ENCODE measurements around the gene UBE2D2.
"Not testable (repeated sequence)": the region's sequence is repeated elsewhere in the genome, so short reads cannot be mapped to it uniquely, and the experiment has no call there.

Gene UBE2D2

DNA sequence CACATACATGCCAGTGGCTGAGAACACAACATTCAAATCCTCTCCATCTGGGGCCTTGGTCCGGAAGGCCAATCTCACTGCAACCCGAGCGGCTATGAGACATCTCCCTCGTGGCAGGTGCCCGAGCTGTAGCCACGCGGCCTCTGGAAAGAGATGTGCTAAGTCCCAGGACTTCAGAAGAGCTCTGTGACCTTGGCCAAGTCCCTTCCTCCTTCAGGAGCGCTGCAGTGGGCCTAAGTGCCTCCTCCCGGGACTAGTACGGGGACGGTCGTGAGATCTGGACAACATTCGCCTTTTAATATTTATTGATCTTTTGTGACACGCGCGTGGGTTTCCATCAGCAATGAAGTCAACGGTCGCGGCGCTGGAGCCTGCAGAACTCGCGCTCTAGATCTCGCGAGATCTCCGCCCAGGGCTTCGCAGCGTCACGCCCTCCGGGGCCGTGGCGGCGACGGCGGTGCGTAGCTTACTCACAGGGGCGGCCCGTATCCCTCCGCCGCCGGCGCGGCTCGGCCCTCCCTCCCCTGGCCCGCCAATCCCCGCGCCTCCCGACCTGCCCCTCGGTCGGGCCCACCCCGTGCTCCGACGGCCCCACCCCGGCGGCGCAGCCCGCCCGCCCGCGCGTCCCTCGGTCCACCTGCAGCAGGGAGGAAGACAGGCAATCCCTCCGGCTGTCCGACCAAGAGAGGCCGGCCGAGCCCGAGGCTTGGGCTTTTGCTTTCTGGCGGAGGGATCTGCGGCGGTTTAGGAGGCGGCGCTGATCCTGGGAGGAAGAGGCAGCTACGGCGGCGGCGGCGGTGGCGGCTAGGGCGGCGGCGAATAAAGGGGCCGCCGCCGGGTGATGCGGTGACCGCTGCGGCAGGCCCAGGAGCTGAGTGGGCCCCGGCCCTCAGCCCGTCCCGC is at the start of gene UBE2D2:
UBE2D2 (plus strand) TSS at position 588 of the 903 bp plus-strand sequence. CDS start 453 bp downstream, outside the sequence.
- DNase-seq, result peak; percentile 98

DNA sequence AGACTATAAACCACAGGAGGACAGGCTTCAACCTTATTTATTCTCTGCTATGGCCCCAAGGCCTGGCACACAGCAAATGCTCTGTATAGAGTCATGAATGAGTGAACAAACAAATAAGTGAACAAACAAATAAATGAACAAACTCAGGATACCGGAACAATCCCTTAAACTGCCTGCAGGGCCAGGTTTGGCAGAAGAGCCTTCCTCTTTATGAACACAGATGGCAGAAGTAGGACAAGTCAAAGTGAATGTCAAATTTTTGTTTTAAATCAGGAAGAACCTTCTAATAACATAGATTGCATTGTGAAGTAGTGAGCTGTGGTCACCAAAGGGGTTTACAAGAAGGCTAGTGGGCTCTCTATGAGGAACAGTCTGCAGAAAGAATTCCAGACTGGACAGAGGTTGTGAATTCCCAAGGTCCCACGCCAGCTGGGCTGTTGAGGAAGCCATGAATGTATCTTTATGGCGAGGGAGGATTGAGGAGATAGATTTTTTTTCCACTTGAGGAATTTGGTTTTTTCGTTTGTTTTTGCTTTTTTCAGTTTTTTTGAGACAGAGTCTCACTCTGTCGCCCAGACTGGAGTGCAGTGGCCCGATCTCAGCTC is 48.3 kb upstream of the UBE2D2 start:
- no peak for DNase-seq

DNA sequence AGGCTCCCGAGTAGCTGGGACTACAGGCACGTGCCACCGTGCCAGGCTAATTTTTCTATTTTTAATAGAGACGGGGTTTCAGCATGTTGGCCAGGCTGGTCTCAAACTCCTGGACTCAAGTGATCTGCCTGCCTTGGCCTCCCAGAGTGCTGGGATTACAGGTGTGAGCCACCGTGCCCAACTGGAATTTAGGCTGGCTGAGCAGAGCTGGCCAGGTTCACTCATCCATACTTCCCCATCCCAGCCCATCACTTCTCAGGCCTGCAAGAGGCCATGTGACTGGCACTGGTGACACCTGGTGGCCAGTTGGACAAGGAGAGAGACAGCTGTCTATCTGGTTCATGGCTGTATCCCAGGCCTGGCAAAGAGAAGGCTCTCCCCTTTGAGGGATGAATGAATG is 47.7 kb upstream of the UBE2D2 start:
- peak; percentile 79 for DNase-seq

DNA sequence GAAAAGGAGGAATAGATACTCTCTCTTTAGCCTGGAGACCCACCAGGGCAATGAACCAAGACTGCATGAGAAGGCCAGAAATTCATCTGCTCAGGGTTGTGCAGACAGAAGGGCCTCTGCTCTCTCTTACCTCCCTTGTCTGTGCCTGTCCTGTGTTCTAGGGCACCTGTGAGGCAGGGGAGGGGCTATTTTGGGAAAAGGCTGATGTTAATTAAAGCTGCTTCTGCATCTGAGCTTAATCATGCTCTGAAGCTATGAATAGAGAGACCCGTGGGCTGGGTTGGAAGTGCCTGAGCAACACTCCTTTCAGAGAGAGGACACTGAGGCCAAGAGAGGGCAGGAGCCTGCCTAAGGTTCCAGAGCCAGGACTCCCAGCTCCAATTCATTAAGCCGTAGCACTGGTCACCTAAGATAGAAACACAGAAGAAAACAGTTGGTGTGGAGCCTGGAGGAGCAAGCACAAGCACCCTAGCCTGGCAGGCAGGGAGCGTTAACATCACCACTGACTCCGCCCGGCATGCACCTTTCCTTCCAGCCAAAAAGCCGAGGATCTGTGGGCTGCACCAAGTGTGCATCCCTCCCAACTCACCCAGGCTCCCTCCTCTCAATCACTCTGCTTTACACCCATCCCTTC is 47.2 kb upstream of the UBE2D2 start:
- DNase-seq, result no peak

DNA sequence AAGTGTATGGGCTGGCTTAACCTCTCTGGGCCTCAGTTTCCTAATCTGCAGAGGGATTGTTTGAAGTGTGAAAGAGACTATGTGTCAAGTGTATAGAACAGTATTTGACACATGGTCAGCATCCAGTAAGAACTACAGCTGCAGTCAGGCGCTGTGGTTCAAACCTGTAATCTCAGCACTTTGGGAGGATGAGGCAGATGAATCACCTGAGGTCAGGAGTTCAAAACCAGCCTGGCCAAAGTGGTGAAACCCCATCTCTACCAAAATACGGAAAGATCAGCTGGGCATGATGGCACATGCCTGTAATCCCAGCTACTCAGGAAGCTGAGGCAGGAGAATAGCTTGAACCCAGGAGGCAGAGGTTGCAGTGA is 46.7 kb upstream of the UBE2D2 start:
- DNase-seq, result no peak

DNA sequence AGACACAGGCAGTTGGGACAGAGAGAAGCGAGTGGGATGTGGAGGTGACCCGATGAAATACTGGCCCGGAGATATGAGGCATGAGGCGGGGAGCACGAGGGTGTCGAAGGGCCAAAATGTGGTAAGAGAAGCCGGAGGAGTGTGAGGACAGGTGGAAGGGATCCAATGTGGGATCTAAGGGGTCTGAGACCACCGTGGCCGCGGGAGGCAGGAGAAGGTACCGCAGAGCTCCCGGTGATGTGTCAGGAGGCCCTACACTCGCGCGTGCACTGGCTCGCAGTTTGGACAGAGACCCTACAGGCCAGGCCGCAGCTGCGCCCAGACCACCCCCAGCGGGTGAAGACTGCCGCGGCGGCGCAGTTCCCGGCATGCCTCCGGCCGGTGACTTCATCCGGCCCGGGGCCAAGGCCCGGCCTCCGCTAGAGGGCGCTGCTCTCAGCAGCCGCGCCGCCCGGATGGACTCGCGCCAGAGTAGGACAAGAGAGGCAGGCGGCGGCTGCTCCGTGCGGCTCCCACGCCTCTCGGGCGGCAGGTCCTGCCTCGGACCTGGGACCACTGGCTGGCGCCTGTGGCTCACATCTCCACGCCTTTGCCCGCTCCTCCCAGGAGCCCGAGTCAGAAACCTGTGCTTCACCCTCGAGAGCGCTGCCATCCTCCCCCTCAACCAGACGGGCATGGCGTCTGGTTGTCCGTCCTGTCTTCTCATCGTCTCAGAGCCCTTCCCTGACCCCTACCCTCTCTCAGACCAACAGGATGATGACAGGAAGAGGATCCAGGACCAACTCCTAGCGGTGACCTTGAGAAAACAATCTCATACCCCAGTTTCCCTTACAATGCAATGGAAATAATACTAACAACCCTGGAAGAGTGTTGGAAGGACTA is 43.2 kb upstream of the UBE2D2 start:
- DNase-seq, result peak; percentile 92

DNA sequence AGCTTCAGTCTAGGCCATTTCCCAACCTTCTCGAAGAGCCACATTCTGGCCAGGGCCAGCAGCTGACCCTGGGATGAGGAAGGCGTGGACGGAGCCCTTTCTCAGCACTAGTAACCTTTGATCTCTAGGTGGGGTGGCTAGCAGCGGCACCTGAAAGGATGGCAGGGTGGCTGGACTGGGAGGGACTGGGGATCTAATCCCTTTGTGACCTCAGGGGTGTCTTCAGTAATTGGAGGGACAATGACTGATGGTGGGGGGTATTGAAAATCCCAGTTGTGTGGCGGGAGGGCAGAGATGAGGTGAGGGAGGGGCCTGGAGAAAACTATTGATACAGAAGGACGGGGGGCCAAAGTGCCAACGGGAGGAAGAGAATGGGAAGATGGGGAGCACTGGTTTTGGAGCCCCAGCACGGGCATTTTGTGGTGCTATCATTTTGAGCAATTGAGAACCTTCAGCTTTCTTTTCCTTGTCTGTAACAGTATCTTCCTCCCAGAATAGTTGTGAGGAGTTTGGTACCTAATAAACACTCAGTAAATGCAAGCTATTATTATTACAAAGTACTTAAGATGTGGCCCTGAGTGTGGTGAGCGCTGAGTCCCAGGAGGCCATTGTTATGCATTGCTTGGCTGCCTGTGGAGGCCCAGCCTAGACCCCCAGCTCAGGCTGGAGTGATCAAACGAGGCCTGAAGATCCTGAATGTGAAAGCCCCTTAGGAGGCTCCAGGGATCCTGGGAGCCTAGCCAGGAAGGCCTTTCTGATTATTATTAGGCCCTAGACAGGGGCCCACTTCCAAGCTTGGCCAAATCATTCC is 37.3 kb upstream of the UBE2D2 start:
- DNase-seq, result no peak

DNA sequence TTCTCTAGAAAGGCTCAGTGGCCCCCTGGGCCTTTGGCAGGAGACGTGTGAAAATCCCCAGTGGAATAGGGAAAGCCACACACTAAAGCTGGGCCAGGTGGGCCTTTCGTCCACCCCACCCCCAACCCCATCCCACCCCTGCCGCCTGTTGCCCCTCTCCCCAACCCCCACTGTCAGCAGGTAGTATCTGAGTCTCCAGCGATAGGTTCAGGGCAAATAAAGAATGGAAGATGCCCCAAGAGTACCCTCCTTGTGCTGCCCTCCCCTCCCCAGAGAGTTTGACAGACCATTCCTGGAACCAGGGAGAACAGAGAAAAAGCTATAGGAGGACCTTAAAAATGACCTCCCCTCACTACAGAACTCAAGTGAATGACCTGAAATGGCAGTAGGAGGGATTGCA is 36.7 kb upstream of the UBE2D2 start:
- no peak for DNase-seq

DNA sequence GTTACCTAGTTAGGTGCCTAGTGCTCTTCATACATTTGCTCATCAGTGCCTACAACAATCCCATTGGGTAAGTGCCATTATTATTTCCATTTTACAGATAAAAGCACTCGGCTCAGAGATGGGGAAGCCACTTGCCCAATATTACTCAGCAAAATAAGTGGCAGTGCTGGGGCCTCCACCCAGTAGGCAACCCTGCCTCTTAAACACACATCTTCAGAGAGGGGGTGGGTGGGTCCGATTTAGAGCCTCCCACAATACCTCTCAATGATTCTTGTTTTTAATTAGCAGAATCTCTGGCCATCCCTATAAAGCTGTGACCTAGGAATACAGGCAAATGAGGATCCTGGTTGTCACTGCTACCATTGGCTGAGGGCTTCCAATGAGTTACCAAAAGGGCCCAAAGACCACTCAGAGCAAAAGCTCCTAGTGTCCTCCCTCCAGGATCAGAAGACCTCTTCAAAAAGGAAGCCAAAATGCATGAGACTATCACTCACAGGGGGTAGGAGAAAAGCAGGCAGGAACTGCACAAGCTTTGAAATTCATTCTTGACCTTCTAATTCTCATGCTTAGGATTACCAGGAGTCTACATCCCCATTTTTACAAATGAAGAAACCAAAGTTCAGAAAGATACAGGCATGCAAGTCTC is 36.1 kb upstream of the UBE2D2 start:
- DNase-seq, result no peak

DNA sequence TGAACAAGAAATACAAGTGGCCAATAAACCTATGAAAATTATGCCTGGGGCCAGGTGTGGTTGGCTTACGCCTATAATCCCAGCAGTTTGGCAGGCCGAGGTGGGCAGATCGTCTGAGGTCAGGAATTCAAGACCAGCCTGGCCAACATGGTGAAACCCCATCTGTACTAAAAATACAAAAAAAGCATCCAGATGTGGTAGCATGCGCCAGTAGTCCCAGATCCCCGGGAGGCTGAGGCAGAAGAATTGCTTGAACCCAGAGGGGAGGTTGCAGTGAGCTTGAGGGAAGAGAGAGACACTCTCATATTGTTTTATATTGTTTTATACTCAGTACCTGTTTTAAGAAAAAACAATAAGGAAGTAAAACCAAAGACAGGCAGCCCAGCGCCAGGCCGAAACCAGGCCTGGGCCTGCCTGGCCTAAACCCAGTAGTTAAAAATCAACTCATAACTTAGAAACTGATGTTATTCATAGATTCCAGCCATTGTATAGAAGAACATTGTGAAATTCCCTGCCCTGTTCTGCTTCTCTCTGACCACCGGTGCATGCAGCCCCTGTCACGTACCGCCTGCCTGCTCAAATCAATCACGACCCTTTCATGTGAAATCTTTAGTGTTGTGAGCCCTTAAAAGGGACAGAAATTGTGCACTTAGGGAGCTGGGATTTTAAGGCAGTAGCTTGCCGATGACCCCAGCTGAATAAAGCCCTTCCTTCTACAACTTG is 35.4 kb upstream of the UBE2D2 start:
- not testable (repeated sequence) for DNase-seq

DNA sequence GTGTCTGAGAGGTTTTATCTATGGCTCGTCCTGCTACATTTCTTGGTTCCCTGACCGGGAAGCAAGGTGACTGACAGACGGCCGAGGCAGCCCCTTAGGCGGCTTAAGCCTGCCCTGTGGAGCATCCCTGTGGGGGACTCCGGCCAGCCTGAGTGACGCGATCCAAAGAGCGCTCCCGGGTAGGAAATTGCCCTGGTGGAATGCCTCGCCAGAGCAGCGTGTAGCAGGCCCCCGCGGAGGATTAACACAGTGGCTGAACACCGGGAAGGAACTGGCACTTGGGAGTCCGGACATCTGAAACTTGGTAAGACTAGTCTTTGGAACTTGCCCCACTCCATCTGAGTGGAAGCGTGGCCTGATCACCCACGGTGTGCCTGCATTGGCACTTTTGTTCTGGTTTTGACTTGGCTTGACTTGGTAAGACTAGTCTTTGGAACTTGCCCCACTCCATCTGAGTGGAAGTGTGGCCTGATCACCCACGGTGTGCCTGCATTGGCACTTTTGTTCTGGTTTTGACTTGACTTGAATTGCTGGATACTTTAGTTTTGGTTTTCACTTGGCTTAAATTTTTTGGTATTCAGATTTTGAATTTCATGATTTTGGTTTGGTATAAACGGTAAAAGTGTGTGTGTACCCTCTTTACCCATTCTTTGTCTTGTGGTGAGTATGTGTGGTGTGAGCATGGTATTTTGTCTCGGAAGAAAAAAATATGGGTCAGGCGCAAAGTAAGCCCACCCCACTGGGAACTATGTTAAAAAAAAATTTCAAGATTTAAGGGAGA is 34.6 kb upstream of the UBE2D2 start:
- not testable (repeated sequence) for DNase-seq

DNA sequence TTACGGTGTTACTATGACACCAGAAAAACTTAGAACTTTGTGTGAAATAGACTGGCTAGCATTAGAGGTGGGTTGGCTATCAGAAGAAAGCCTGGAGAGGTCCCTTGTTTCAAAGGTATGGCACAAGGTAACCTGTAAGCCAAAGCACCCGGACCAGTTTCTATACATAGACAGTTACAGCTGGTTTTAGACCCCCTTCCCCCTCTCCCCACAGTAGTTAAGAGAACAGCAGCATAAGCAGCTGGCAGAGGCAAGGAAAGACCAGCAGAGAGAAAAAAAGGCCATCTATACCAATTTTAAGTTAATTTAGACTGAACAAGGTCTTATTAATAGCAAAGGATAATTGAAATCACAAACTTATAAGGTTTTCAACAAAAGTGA is 34.1 kb upstream of the UBE2D2 start:
- DNase-seq, result not testable (repeated sequence)

DNA sequence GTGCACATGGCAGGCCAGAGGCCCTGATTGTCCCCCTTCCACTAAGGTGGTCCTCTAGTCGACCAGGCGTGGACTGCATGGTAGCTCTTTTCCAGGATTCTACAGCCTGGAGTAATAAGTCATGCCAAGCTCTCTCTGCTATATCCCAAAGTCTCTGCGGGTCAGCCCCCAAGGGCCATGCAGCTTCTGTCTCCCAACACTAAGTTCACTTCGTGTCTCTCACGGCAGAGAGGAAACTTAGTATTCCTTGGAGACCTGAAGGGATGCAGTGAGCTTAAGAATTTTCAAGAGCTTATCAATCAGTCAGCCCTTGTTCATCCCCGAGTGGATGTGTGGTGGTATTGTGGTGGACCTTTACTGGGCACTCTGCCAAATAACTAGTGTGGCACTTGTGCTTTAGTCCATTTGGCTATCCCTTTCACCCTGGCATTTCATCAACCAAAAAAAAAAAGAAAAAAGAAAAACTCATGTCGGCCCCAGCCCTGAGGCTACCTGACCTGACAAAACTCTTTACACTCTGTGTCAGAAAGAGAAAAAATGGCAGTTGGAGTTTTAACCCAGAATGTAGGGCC is 33.2 kb upstream of the UBE2D2 start:
- DNase-seq, result not testable (repeated sequence)

DNA sequence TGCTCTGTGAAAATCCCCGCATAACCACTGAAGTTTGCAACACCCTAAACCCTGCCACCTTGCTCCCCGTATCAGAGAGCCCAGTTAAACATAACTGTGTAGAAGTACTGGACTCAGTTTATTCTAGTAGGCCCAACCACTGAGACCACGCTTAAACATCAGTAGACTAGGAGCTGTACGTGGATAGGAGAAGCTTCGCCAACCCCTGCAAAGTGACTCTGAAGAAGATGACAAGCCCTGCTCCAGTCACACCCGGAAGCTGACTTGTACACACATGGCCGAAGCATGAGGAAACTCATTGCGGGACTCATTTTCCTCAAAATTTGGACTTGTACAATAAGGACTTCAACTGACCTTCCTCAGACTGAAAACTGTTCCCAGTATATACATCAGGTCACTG is 32.4 kb upstream of the UBE2D2 start:
- not testable (repeated sequence) for DNase-seq

DNA sequence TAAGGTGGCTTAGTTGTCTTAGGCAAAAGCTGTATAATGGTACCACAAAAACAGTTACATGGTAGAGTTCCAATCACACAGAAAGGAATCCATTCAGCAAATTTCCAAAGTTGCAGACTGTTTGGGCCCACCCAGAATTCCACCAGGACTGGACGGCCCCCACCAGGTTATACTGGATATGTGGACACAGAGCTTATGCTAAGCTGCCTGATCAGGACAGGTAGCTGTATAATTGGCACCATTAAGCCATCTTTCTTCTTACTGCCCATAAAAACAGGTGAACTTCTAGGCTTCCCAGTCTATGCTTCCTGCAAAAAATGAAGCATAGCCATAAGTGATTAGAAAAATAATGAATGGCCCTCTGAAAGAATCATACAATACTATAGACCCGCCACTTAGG is 31.1 kb upstream of the UBE2D2 start:
- not testable (repeated sequence) for DNase-seq

DNA sequence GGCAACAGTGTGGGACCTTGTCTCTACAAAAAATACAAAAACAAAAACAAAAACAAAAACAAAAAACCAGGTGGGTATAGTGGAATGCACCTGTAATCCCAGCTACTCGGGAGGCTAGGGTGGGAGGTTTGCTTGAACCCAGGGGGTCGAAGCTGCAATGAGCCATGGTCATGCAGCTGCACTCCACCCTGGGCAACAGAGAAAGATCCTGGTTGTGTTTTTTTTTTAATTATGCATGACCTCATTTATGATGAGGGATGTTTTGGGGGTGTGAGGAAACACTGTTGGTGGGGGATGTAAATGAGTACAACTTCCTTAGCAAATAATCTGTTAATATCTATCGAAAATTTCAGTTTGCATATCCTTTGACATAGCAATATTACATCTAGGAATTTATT is 29.4 kb upstream of the UBE2D2 start:
- DNase-seq, result no peak

DNA sequence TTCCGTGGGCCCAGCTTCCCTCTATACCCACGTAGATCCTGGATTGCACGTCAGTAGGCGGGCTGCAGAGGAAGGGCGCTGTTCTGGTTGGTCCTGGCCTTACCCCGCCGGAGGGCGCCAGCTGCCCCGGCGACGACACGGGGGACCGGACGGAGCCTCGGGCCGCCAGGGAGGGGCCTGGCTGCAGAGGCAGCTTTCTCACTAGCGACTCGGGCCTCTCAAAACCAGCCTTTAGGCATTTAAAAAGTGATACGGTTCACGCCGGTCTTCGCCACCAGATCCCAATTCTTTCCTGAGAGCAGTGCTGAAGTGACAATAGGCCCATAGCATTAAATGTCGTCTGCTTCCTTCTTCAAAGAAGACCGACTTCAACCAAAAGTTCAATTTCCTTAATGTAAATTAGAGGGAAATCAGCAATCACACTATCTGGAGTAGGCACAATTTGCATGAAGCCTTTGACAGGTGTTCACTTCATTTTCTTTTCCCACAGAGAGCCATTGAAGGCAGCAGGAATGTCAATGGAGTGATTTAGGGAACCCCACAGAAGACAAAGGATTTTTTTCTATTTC is 17.6 kb upstream of the UBE2D2 start:
- DNase-seq, result peak; percentile 42

DNA sequence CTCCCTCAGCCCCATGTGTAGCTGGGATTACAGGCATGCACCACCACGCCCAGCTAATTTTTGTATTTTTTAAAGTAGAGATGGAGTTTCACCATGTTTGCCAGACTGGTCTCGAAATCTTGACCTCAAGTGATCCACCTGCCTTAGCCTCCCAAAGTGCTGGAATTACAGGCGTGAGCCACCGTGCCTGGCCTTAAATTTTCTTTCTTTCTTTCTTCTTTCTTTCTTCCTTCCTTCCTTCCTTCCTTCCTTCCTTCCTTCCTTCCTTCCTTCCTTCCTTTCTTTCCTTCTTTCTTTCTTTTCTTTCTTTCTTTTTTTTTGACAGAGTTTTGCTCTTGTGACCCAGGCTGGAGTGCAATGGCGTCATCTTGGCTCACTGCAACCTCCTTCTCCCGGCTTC is 14.5 kb upstream of the UBE2D2 start:
- DNase-seq, result not testable (repeated sequence)

Measured in stimulated activated CD4-positive, alpha-beta T cell treated with anti-CD3 and anti-CD28 coated beads, Interleukin-4, amount 100 ng/mL, for 1 hour (primary cell).